Neural crest cell (in vitro differentiated cells): ENCODE results near the gene TERC. TPM values are rescaled to one million over a fixed set of nuclear protein-coding genes. Genes with fewer than 3 reads are reported as not detected.
A peak's percentile ranks its signal among the peaks of the same experiment; 100 is the strongest.

Experiments
- DNase-seq: peaks from one replicate; pipeline ENCODE4 v3.0.0; 2021; ENCODE audit warnings: low read depth, mixed read lengths, low spot score
- H3K27ac Mint-ChIP-seq: one replicate; pipeline ENCODE4 v1.8.0; 2021; ENCODE audit warnings: mild to moderate bottlenecking, mixed read lengths; ENCODE audit not compliant: unreplicated experiment
- H3K27me3 Mint-ChIP-seq: 2 replicates; pipeline ENCODE4 v1.8.0; 2021; ENCODE audit warnings: low read depth, mild to moderate bottlenecking, mixed read lengths
- H3K36me3 Mint-ChIP-seq: 2 replicates; pipeline ENCODE4 v1.8.0; 2021; ENCODE audit warnings: low read depth, mild to moderate bottlenecking, mixed read lengths
- H3K4me1 Mint-ChIP-seq: 2 replicates; pipeline ENCODE4 v1.8.0; 2021; ENCODE audit warnings: mixed read lengths
- H3K4me3 Mint-ChIP-seq: one replicate; pipeline ENCODE4 v1.8.0; 2021; ENCODE audit warnings: mild to moderate bottlenecking, mixed read lengths
- H3K9me3 Mint-ChIP-seq: 2 replicates; pipeline ENCODE4 v1.8.0; 2021; ENCODE audit warnings: mixed read lengths
- total RNA-seq: library from RNA; stranded (reverse); gene quantifications from 2 replicates; pipeline ENCODE4 v1.2.1, GENCODE V29; 2021
- TF ChIP-seq, protein P1 (sequence below): fragments of 200-600 bp; sonication (generic); conservative IDR thresholded peaks from 2 replicates; pipeline ENCODE4 v1.5.0; 2021; ENCODE audit warnings: antibody characterized with exemption, mild to moderate bottlenecking

The TERC gene
- total RNA-seq, 1 donor from 2014 or later: 19.5 TPM

DNA sequence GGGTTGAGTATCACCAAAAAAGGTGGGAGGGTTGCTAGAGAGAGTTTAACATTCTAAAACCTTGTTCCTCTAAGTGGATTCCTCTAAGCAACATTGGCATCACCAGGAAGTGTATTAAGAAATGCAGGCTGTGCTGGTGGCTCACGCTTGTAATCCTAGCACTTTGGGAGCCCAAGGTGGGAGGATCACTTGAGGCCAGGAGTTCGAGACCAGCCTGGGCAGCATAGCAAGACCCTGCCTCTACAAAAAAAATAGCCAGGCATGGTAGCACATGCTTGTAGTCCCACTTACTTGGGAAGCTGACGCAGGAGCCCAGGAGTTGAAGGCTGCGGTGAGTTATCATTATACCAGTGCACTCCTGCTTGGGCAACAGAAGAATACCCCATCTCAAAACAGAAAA is 13.0 kb upstream of the TERC start:
- H3K4me3 Mint-ChIP-seq: no peak overlapping the region
- H3K27me3 Mint-ChIP-seq: peaks cover 5% of the 10 kb centered on the region
- H3K9me3 Mint-ChIP-seq: no peaks in the 10 kb centered on the region
- H3K4me1 Mint-ChIP-seq: peaks cover 27% of the 10 kb centered on the region
- TF ChIP-seq, protein P1, sequence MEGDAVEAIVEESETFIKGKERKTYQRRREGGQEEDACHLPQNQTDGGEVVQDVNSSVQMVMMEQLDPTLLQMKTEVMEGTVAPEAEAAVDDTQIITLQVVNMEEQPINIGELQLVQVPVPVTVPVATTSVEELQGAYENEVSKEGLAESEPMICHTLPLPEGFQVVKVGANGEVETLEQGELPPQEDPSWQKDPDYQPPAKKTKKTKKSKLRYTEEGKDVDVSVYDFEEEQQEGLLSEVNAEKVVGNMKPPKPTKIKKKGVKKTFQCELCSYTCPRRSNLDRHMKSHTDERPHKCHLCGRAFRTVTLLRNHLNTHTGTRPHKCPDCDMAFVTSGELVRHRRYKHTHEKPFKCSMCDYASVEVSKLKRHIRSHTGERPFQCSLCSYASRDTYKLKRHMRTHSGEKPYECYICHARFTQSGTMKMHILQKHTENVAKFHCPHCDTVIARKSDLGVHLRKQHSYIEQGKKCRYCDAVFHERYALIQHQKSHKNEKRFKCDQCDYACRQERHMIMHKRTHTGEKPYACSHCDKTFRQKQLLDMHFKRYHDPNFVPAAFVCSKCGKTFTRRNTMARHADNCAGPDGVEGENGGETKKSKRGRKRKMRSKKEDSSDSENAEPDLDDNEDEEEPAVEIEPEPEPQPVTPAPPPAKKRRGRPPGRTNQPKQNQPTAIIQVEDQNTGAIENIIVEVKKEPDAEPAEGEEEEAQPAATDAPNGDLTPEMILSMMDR: no peak
- no peak overlapping the region for H3K27ac Mint-ChIP-seq
- no peak for DNase-seq
- peaks cover 9% of the 10 kb centered on the region for H3K36me3 Mint-ChIP-seq

DNA sequence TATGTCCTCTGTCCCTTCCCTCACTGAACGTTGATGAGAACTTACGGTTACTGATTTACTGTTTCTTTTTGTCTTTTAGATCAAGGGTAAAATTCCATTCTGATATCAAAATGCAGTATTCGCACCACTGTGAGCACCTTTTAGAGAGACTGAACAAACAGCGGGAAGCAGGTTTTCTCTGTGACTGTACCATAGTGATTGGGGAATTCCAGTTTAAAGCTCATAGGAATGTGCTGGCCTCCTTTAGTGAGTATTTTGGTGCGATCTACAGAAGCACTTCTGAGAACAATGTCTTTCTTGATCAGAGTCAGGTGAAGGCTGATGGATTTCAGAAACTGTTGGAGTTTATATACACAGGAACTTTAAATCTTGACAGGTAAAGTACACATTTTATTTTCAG is 9.3 kb upstream of the TERC start:
- Mint-ChIP-seq H3K27ac (peak overlapping the region; percentile 57), H3K9me3 (peaks cover 3% of the 10 kb centered on the region), H3K4me3 (peak overlapping the region; percentile 100)

DNA sequence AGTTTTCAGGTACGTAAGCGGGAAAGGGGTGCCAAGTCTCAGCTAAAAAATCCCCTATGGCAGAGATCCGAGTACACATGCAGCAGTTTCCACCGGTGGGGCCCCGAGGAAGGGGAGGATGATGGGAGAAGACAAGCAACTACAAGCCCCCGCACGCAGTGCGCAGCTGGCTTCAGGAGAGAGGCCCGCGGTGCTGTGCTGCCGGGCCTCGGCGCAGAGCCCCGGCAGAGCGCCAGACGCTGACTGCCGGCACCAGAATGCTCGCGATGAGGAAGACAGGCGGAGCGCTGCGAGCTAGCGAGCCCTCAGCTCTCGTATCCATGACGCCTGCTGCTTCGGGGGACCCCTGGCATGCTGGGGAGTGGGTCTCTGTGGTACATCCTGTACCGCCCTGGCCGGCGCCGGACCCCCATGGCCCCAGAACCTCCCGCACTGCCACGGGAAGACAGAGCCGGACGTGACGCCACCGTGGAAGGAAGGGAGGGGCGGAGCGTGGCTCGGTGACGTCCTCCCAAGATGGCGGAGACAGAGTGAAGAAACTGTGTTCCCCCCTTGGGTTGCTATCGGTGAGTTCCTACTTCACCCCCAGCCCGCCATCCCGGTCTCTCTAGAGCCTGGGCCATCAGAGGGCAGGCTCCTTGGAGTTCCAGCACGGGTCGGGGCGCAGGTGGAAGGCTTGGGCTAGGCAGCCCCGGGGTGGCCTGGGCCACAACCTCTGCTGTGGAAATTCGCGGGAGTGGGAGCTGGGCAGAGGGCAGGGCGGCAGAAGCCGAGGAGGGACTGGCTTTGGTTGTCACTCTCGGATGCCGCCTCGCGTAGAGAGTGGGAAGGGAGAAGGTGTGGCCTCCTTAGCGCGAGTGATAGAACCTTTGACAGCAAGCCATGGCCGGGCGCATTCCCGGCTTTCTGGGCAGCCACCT is 8.3 kb upstream of the TERC start, which contains the start of gene MYNN:
MYNN (plus strand) TSS at position 500 of the 920 bp plus-strand sequence. CDS start 900 bp downstream, outside the sequence.
- TF ChIP-seq, protein P1: no peak
- Mint-ChIP-seq H3K4me1 (peaks cover 46% of the 10 kb centered on the region), H3K27ac (peak within 1 kb of the TSS; percentile 99), H3K36me3 (peaks cover 7% of the 10 kb centered on the region), H3K4me3 (peak within 1 kb of the TSS; percentile 100), H3K9me3 (peaks cover 5% of the 10 kb centered on the region), H3K27me3 (peaks cover 21% of the 10 kb centered on the region)
- DNase-seq: peak; percentile 79

More for the DNA sequence above, 9.3 kb upstream of the TERC start:
- peaks cover 46% of the 10 kb centered on the region for H3K4me1 Mint-ChIP-seq
- no peak for DNase-seq
- peaks cover 11% of the 10 kb centered on the region for H3K36me3 Mint-ChIP-seq
- TF ChIP-seq, protein P1: no peak
- peaks cover 21% of the 10 kb centered on the region for H3K27me3 Mint-ChIP-seq

DNA sequence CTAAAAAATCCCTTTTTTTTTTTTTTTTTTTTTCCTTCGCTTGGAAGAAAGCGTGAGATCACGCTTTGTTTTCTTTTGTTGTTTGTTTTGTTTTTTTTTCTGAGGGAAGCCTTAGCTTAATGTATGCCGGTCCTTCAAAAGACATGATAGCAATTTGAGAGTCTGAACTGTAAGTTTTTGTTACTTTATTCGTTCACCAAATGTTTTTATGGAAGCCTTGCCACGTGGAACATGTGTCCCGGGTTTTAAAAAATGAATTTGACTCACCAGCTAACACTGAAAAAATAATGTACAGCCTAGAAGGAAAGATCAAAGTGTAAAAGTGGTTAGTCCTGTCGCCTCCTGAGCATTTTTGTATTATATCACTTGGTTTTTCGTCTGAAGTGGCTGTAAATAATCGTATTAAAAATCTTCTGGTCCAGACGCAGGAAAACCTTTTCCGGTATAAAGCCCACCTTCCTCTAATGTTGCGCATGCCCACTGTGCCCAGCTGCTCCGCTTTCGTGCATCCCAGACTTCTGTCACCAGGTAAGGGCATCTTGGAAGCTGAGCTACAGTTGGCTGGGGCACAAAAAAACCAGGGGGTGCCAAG is 7.5 kb upstream of the TERC start:
- Mint-ChIP-seq H3K27me3 (peaks cover 21% of the 10 kb centered on the region), H3K4me1 (peaks cover 46% of the 10 kb centered on the region), H3K4me3 (peak overlapping the region; percentile 100), H3K36me3 (peaks cover 7% of the 10 kb centered on the region), H3K9me3 (peaks cover 5% of the 10 kb centered on the region), H3K27ac (peak overlapping the region; percentile 99)
- TF ChIP-seq, protein P1: no peak
- peak; percentile 52 for DNase-seq

DNA sequence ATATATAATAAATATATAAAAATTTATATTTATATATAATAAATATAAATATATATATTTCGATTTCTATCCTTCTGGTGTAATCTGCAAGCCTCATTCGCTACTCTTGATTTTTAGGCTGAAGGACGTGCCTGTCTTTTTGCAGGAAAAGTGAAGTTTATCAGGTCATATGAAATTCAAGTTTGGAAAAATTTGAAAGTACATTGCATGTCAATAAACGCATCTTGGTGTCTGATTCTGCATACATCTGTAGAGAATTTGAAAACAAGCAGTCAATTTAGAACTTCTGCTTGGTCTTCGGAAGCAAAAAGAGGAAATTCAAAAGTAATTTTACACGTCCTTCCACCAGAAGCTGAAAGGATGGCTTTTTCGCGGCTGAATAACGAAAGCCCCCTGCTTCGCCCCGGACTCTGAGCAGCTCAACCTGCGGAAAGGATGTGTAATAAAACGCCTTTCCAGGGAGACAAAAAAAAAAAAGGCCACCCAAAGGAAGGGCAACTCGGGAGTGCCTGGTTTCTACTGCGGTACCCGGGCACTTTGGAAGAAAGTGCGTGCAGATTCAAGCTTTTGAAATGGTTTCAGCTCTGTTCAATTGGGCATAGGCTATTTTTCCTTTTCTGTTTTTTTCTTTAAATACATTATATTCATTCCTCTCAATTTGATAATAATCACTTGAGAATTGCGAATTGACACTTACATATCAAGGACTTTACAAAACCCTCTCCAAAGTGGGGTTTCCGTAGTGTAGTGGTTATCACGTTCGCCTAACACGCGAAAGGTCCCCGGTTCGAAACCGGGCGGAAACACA is 6.8 kb upstream of the TERC start:
- peak; percentile 69 for DNase-seq
- Mint-ChIP-seq H3K27me3 (peaks cover 21% of the 10 kb centered on the region), H3K36me3 (peaks cover 7% of the 10 kb centered on the region), H3K9me3 (peaks cover 9% of the 10 kb centered on the region), H3K27ac (peak overlapping the region; percentile 99), H3K4me3 (peak overlapping the region; percentile 100), H3K4me1 (peaks cover 46% of the 10 kb centered on the region)
- TF ChIP-seq, protein P1: no peak
